HEK293 (cell line): ENCODE measurements around the gene RPS4Y2.

Experiments
- CTCF ChIA-PET: fragments of 350-600 bp; formaldehyde crosslinking; extraction: SDS; loops from one replicate; lab custom pipeline; 2021; ENCODE audit warnings: antibody characterized with exemption; lab: Yijun Ruan, JAX
- POLR2A ChIA-PET: fragments of 300-600 bp; formaldehyde crosslinking; extraction: SDS; loops from one replicate; lab custom pipeline; 2020; ENCODE audit warnings: antibody characterized with exemption, inconsistent platforms; lab: Yijun Ruan, JAX
- H3K27ac ChIP-seq: fragments of 200-500 bp; sonication (Bioruptor generic); 2 replicates; pipeline ENCODE4 v1.5.1; 2014; ENCODE audit warnings: low read depth, low read length, control low read depth, inconsistent platforms; ENCODE audit errors: extremely low read depth
- H3K36me3 ChIP-seq, 2 experiments: fragments of 200-500 bp in 1 of 2; sonication (Bioruptor generic) in 1 of 2; 1 replicate in 1 of 2; 2 replicates in 1 of 2; pipeline ENCODE4 v1.5.1; 2014 to 2017; ENCODE audit warnings: inconsistent platforms in 2 of 2, low read length in 2 of 2; ENCODE audit not compliant: control insufficient read depth in 2 of 2, insufficient read depth in 1 of 2
- H3K4me1 ChIP-seq: fragments of 200-500 bp; sonication (Bioruptor generic); 2 replicates; pipeline ENCODE4 v1.5.1; 2014; ENCODE audit warnings: mild to moderate bottlenecking, low read length, inconsistent platforms; ENCODE audit not compliant: control insufficient read depth, insufficient read depth
- H3K4me3 ChIP-seq: 2 replicates; pipeline ENCODE4 v1.5.1; 2011; ENCODE audit warnings: low read depth, mild to moderate bottlenecking, control low read depth, low read length, moderate library complexity
- H3K9me3 ChIP-seq: fragments of 200-500 bp; sonication (Bioruptor generic); 2 replicates; pipeline ENCODE4 v1.5.1; 2014; ENCODE audit warnings: low read depth, low read length, inconsistent platforms; ENCODE audit not compliant: control insufficient read depth, insufficient read depth
- GFI1B ChIP-seq: fragments of 450-650 bp; formaldehyde crosslinking; IDR thresholded peaks from 2 replicates; pipeline ENCODE4 v1.5.1; 2016; ENCODE audit warnings: missing biosample characterization, missing genetic modification characterization
- HOXC10 ChIP-seq: sonication (generic); formaldehyde crosslinking; IDR thresholded peaks from 2 replicates; pipeline ENCODE4 v1.8.1; 2023; ENCODE audit warnings: mild to moderate bottlenecking, missing genetic modification reagents
- HOXD13 ChIP-seq: sonication (generic); formaldehyde crosslinking; IDR thresholded peaks from 2 replicates; pipeline ENCODE4 v1.8.0; 2022; ENCODE audit warnings: missing genetic modification reagents, borderline replicate concordance
- KLF1 ChIP-seq: fragments of 450-650 bp; formaldehyde crosslinking; IDR thresholded peaks from 2 replicates; pipeline ENCODE4 v1.5.1; 2016; ENCODE audit warnings: missing biosample characterization, missing genetic modification characterization
- KLF10 ChIP-seq: fragments of 450-650 bp; IDR thresholded peaks from 2 replicates; pipeline ENCODE4 v1.5.1; 2018; ENCODE audit warnings: missing biosample characterization, mild to moderate bottlenecking, missing genetic modification characterization
- OSR2 ChIP-seq: fragments of 450-650 bp; formaldehyde crosslinking; IDR thresholded peaks from 2 replicates; pipeline ENCODE4 v1.5.1; 2016; ENCODE audit warnings: missing biosample characterization, missing genetic modification characterization
- REPIN1 ChIP-seq: fragments of 450-650 bp; formaldehyde crosslinking; IDR thresholded peaks from 2 replicates; pipeline ENCODE4 v1.5.1; 2017; ENCODE audit warnings: missing biosample characterization, missing genetic modification characterization, low read depth
- TCF7L2 ChIP-seq: IDR thresholded peaks from 2 replicates; pipeline ENCODE4 v1.6.1; 2011; ENCODE audit warnings: low read depth, mild to moderate bottlenecking, inconsistent platforms, low read length, moderate library complexity, borderline replicate concordance
- ZEB2 ChIP-seq: fragments of 450-650 bp; formaldehyde crosslinking; IDR thresholded peaks from 2 replicates; pipeline ENCODE4 v1.5.1; 2016; ENCODE audit warnings: missing biosample characterization, missing genetic modification characterization
- ZNF10 ChIP-seq: fragments of 450-650 bp; formaldehyde crosslinking; IDR thresholded peaks from 2 replicates; pipeline ENCODE4 v1.5.1; 2017; ENCODE audit warnings: missing biosample characterization, missing genetic modification characterization
- ZNF157 ChIP-seq: fragments of 450-650 bp; formaldehyde crosslinking; IDR thresholded peaks from 2 replicates; pipeline ENCODE4 v1.5.1; 2016; ENCODE audit warnings: missing biosample characterization, missing genetic modification characterization
- ZNF175 ChIP-seq: fragments of 450-650 bp; formaldehyde crosslinking; IDR thresholded peaks from 2 replicates; pipeline ENCODE4 v1.5.1; 2016; ENCODE audit warnings: missing biosample characterization, missing genetic modification characterization
- ZNF24 ChIP-seq: fragments of 450-650 bp; formaldehyde crosslinking; IDR thresholded peaks from 2 replicates; pipeline ENCODE4 v1.5.1; 2016; ENCODE audit warnings: missing biosample characterization, missing genetic modification characterization
- ZNF248 ChIP-seq: fragments of 450-650 bp; formaldehyde crosslinking; IDR thresholded peaks from 2 replicates; pipeline ENCODE4 v1.5.1; 2017; ENCODE audit warnings: missing biosample characterization, missing genetic modification characterization
- ZNF274 ChIP-seq, 2 experiments: fragments of 200-500 bp in 1 of 2; fragments of 450-650 bp in 1 of 2; sonication (Bioruptor generic) in 1 of 2; formaldehyde crosslinking in 1 of 2; IDR thresholded peaks; 2 replicates each; pipeline versions ENCODE4 v1.5.1 to v1.6.1; 2014 to 2016; ENCODE audit warnings: borderline replicate concordance in 1 of 2, inconsistent platforms in 1 of 2, low read length in 1 of 2, missing biosample characterization in 1 of 2, missing genetic modification characterization in 1 of 2
- ZNF626 ChIP-seq: fragments of 450-650 bp; sonication (Bioruptor Pico); formaldehyde crosslinking; IDR thresholded peaks from 2 replicates; pipeline ENCODE4 v1.5.1; 2018; ENCODE audit warnings: missing biosample characterization, missing genetic modification characterization, inconsistent platforms
- ZNF670 ChIP-seq: fragments of 450-650 bp; formaldehyde crosslinking; IDR thresholded peaks from 2 replicates; pipeline ENCODE4 v1.5.1; 2016; ENCODE audit warnings: missing biosample characterization, missing genetic modification characterization, low read depth
- ZNF677 ChIP-seq: fragments of 450-650 bp; IDR thresholded peaks from 2 replicates; pipeline ENCODE4 v1.5.0; 2018; ENCODE audit warnings: missing biosample characterization, mild to moderate bottlenecking, missing genetic modification characterization, moderate library complexity
- TF ChIP-seq, protein P1 (sequence below): sonication (generic); formaldehyde crosslinking; IDR thresholded peaks from 2 replicates; pipeline ENCODE4 v1.8.1; 2022; ENCODE audit warnings: mild to moderate bottlenecking, moderate library complexity, missing genetic modification reagents

Gene RPS4Y2

DNA sequence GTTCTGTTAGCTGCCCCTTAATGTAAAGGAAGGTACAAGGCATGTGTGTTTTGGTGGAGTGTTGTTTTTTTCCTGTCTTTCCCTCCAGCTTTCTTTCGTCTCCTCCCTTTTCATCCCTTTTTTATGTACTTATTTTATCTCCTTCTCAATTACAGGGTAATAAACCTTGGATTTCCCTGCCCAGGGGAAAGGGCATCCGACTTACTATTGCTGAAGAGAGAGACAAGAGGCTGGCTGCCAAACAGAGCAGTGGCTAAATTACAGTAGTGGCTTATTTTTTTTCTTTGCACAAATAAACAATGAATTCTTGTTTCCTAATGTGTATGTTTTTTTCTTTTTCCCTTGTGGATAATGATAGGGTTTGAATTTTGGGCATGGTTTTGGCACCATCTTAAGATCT is 24.9 kb downstream of the RPS4Y2 start (continued):
- no peak for TF ChIP-seq ZNF274 (IDR thresholded peaks at IDR 0.05; ENCODE audit: low read length)
- no peak for TF ChIP-seq ZNF274 (tag by site-specific recombination; IDR thresholded peaks at IDR 0.05; ENCODE audit: borderline replicate concordance)
- no peak for TF ChIP-seq ZNF677
- TF ChIP-seq ZNF157 (tag by site-specific recombination) = no peak
- no peak for TF ChIP-seq ZNF248 (tag by site-specific recombination)
- no peak for TF ChIP-seq KLF1 (tag by site-specific recombination)
- no peak for TF ChIP-seq OSR2 (tag by site-specific recombination)

- Histone ChIP-seq H3K36me3 (no peaks in the 10 kb centered on the region), H3K4me3 (no peak overlapping the region), H3K9me3 (no peaks in the 10 kb centered on the region), H3K27ac (no peak overlapping the region), H3K4me1 (no peaks in the 10 kb centered on the region)
- POLR2A ChIA-PET = no interaction called here
- CTCF ChIA-PET = no interaction called here
- TF ChIP-seq HOXD13 (CRISPR knock-in tag) = no peak
- TF ChIP-seq ZEB2 (tag by site-specific recombination) = no peak
- no peak for TF ChIP-seq GFI1B (tag by site-specific recombination)
- no peak for TF ChIP-seq HOXC10 (CRISPR knock-in tag)
Measured at GRCh38 chrY:20781408-20781807, 25.5 kb downstream of the RPS4Y2 start.

GRCh38 chrY:20784965-20785364 is 29.1 kb downstream of the RPS4Y2 start:
- H3K4me1 ChIP-seq = no peaks in the 10 kb centered on the region
- no peak overlapping the region for H3K27ac ChIP-seq
- H3K9me3 ChIP-seq = no peaks in the 10 kb centered on the region
- TF ChIP-seq ZNF626 (tag by site-specific recombination) (no peak), ZNF24 (no peak), TCF7L2 (no peak), REPIN1 (tag by site-specific recombination) (no peak), ZNF175 (tag by site-specific recombination) (no peak)
- H3K4me3 ChIP-seq = no peak overlapping the region
- no peaks in the 10 kb centered on the region for H3K36me3 ChIP-seq
- ChIA-PET POLR2A (no interaction called here), CTCF (no interaction called here)

DNA sequence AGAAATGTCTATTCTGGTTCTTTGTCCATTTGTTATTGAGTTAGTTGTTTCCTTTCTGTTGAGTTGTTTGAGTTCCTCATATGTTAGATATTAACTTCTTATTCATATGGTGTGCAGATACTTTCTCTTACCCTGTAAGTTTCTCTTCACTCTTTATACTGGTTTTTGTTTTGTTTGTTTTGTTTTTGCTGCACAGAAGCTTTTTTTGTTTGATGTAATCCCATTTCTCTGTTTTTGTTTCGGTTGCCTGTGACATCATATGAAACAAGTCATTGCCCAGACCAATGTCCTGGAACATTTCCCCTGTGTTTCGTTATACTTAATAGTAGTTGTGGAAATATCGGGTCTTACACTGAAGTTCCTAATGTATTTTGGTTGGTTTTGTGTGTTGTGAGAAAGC is 31.2 kb downstream of the RPS4Y2 start:
- POLR2A ChIA-PET = no interaction called here
- CTCF ChIA-PET = no interaction called here
- no peaks in the 10 kb centered on the region for H3K36me3 ChIP-seq

More for the DNA sequence above, 31.2 kb downstream of the RPS4Y2 start:
- Histone ChIP-seq H3K4me1 (no peaks in the 10 kb centered on the region), H3K4me3 (no peak overlapping the region), H3K27ac (no peak overlapping the region), H3K9me3 (no peaks in the 10 kb centered on the region)
- TF ChIP-seq KLF10 (tag by site-specific recombination) (no peak), ZNF670 (tag by site-specific recombination) (no peak), HOXD13 (CRISPR knock-in tag) (no peak), ZNF10 (no peak)
- TF ChIP-seq, protein P1, sequence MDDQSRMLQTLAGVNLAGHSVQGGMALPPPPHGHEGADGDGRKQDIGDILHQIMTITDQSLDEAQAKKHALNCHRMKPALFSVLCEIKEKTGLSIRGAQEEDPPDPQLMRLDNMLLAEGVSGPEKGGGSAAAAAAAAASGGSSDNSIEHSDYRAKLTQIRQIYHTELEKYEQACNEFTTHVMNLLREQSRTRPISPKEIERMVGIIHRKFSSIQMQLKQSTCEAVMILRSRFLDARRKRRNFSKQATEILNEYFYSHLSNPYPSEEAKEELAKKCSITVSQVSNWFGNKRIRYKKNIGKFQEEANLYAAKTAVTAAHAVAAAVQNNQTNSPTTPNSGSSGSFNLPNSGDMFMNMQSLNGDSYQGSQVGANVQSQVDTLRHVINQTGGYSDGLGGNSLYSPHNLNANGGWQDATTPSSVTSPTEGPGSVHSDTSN (CRISPR knock-in tag) = no peak
